Testis (tissue), 3 donors: ENCODE measurements around the gene CFAP299. TPM values are rescaled to one million over a fixed set of nuclear protein-coding genes. Genes with fewer than 3 reads are reported as not detected.
A peak's percentile ranks its signal among the peaks of the same experiment; 100 is the strongest.
"Not testable (repeated sequence)": the region's sequence is repeated elsewhere in the genome, so short reads cannot be mapped to it uniquely, and the experiment has no call there.

Experiments
- DNase-seq: peaks from one replicate; pipeline ENCODE4 v3.0.0-alpha.2; 2019
- H3K27ac ChIP-seq, 2 donors: fragments of 200-600 bp; sonication (generic); one replicate each; pipeline ENCODE4 v1.5.1; 2019
- H3K27me3 ChIP-seq: fragments of 200-600 bp; sonication (generic); one replicate; pipeline ENCODE4 v1.5.1; 2019
- H3K36me3 ChIP-seq: fragments of 200-600 bp; sonication (generic); one replicate; pipeline ENCODE4 v1.5.1; 2017; ENCODE audit warnings: low read depth; ENCODE audit errors: missing control alignments
- H3K4me1 ChIP-seq: fragments of 200-600 bp; sonication (generic); one replicate; pipeline ENCODE4 v1.5.1; 2019
- H3K4me3 ChIP-seq, 2 donors: fragments of 200-600 bp; sonication (generic); one replicate each; pipeline ENCODE4 v1.5.1; 2017 to 2019
- H3K9me3 ChIP-seq: fragments of 200-600 bp; sonication (generic); one replicate; pipeline ENCODE4 v1.5.1; 2017
- CTCF ChIP-seq, 3 experiments: fragments of 450-650 bp in 2 of 3; fragments of 200-600 bp in 1 of 3; sonication (generic) in 1 of 3; IDR thresholded peaks; one replicate each; pipeline ENCODE4 v1.5.1; 2016 to 2019; ENCODE audit warnings: antibody characterized with exemption in 3 of 3, mild to moderate bottlenecking in 2 of 3, moderate library complexity in 1 of 3
- POLR2A ChIP-seq: fragments of 450-650 bp; IDR thresholded peaks from one replicate; pipeline ENCODE4 v1.6.1; 2017; ENCODE audit warnings: antibody characterized with exemption, mild to moderate bottlenecking, moderate library complexity
- WGBS, 2 donors: methylation state at CpG; one replicate each; pipeline ENCODE4 v1.1.5; 2018; 5-methylcytosine and 5-hydroxymethylcytosine counted together
- intact Hi-C: fragments of 100-400 bp; cut with DNase I; formaldehyde crosslinking; loops from one replicate; pipeline ENCODE4 v1.15.1; 2023; ENCODE audit warnings: low total_unique reads
- polyA plus RNA-seq: library from polyadenylated mRNA; stranded (reverse); fragments of 350-450 nt; fragmentation: Illumina TruSeq; extraction: RNeasy Lipid Tissue Mini Kit (QIAGEN cat#74804); gene quantifications from one replicate; pipeline ENCODE4 v1.2.3, GENCODE V29; 2014; ENCODE audit warnings: low read depth, low replicate concordance; ENCODE audit not compliant: insufficient read depth
- total RNA-seq, 2 donors: library from RNA; depleted of rRNA; stranded (reverse); fragments of >200 nt; gene quantifications; one replicate each; pipeline ENCODE4 v1.2.3, GENCODE V29; 2016

The CFAP299 gene
- total and polyA plus RNA-seq, 3 donors from 2014 or later: 18.1 to 51.9 (median 21.4) TPM

DNA sequence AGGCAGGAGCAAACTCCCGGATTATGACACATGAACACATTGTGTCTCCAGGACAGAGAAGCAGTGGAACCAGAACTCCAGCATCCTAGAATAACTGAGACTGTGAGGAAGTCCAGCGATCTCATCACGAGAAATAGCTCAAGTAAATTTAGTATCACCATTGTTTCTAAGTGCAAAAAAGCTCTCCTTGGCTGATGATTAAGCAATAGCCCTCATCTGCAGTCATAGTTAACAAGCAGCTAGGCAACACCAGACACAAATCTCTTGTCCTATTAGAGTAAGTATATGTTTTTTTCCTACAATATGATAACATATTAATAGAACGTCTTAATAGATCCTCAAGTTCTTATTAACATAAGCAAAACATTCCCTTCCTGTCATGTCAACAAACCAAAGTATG lies 2.4 kb upstream of the CFAP299 start:
- intact Hi-C loops: no loop called here
- DNase-seq: no peak
- TF ChIP-seq POLR2A (no peak), CTCF (IDR thresholded peaks at IDR 0.05) (no peak)
- Histone ChIP-seq H3K36me3 (no peaks in the 10 kb centered on the region), H3K9me3 (no peaks in the 10 kb centered on the region), H3K4me1 (peaks cover 4% of the 10 kb centered on the region), H3K27me3 (no peaks in the 10 kb centered on the region), H3K4me3 (no peak overlapping the region), H3K27ac (no peak overlapping the region)
- WGBS, 2 donors: 71 to 76% methylated on average over 4 of the region's 4 CpGs

DNA sequence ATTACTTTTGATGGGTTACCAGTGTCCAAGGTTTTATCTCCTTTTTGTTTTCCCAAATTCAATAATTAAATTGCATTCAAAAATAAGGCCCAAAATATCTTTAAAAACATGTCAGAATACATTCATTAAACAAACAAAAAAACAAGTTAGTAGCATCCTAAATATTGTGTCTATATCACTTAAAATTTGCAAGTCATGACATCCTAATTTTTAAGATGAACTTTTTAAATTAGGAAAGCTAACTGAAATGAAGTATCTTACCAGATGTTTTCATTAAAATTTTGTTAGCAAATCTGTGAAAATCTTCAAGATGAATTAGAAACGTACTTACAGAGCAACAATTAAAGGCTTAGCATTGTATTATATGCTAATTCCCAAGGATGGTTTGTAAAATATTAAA lies 962 bp upstream of the CFAP299 start:
- Histone ChIP-seq H3K27me3 (no peaks in the 10 kb centered on the region), H3K4me3 (no peak overlapping the region), H3K36me3 (no peaks in the 10 kb centered on the region), H3K9me3 (no peaks in the 10 kb centered on the region), H3K4me1 (peaks cover 4% of the 10 kb centered on the region), H3K27ac (no peak overlapping the region)
- DNase-seq: no peak
- intact Hi-C loops: no loop called here
- no peak for TF ChIP-seq POLR2A
- no peak for TF ChIP-seq CTCF (IDR thresholded peaks at IDR 0.05)
- WGBS, 2 donors: 52 to 73% methylated on average over 1 of the region's 1 CpG

DNA sequence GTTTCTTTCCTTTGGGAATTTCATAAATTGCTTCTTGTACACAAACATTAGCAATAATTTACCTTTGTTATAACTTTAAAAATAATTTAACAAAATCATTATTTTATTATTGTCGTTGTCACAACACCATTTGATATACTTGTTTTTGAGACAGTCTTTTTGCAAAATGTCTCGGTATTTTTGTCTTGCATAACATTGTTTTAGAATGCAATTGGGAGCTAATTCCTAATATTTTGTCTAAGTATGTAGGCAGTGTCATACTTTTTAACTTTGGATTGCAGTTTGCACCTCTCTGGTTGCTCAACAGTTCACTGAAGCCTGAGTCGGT lies 340 bp upstream of the CFAP299 start:
- H3K27ac ChIP-seq: no peak overlapping the region
- peak overlapping the region; percentile 56 to 69 for H3K4me3 ChIP-seq
- no peaks in the 10 kb centered on the region for H3K36me3 ChIP-seq
- intact Hi-C loops: no loop called here
- H3K4me1 ChIP-seq: peaks cover 4% of the 10 kb centered on the region
- no peaks in the 10 kb centered on the region for H3K27me3 ChIP-seq
- 10 to 16% methylated on average over 3 of the region's 3 CpGs for WGBS, 2 donors
- DNase-seq: no peak
- TF ChIP-seq POLR2A: no peak
- no peak for TF ChIP-seq CTCF (IDR thresholded peaks at IDR 0.05)
- H3K9me3 ChIP-seq: no peaks in the 10 kb centered on the region

GRCh38 chr4:80336582-80336981 lies 1.1 kb downstream of the CFAP299 start:
- intact Hi-C loops: no loop called here
- no peaks in the 10 kb centered on the region for H3K9me3 ChIP-seq
- DNase-seq: peak; percentile 22
- 12% methylated on average over 7 to 10 of the region's 10 CpGs for WGBS, 2 donors
- TF ChIP-seq POLR2A (no peak), CTCF (IDR thresholded peaks at IDR 0.05) (peak in 1 of 3 experiments; percentile 20)
- no peak overlapping the region for H3K27ac ChIP-seq
- peaks cover 4% of the 10 kb centered on the region for H3K4me1 ChIP-seq
- H3K36me3 ChIP-seq: no peaks in the 10 kb centered on the region
- no peak overlapping the region for H3K4me3 ChIP-seq
- H3K27me3 ChIP-seq: no peaks in the 10 kb centered on the region

- no peak for TF ChIP-seq CTCF (IDR thresholded peaks at IDR 0.05)
- no peak for TF ChIP-seq POLR2A
- Histone ChIP-seq H3K4me1 (peaks cover 4% of the 10 kb centered on the region), H3K27me3 (no peaks in the 10 kb centered on the region), H3K36me3 (no peaks in the 10 kb centered on the region), H3K9me3 (no peaks in the 10 kb centered on the region), H3K27ac (no peak overlapping the region), H3K4me3 (no peak overlapping the region)
- intact Hi-C loops: no loop called here
- WGBS, 2 donors: 77 to 92% methylated on average over 1 to 2 of the region's 2 CpGs
- DNase-seq: no peak
These were observed 4.5 kb downstream of the CFAP299 start for GRCh38 chr4:80340036-80340435.

- H3K36me3 ChIP-seq, H3K27me3 ChIP-seq, H3K4me3 ChIP-seq, H3K4me1 ChIP-seq, H3K9me3 ChIP-seq, intact Hi-C loops, H3K27ac ChIP-seq, DNase-seq: not testable (repeated sequence)
These were observed 7.2 kb downstream of the CFAP299 start for GRCh38 chr4:80342684-80343083.
